Breast epithelium (tissue), 4 donors: Measurements from ENCODE around the gene CELA3B. TPM values are rescaled to one million over a fixed set of nuclear protein-coding genes. Genes with fewer than 3 reads are reported as not detected.

Source experiments
- DNase-seq, 2 donors: peaks; one replicate each; pipeline ENCODE4 v3.0.0-alpha.2; 2019; ENCODE audit warnings: low spot score in 2 of 2
- H3K27ac ChIP-seq, 2 donors: fragments of 200-600 bp; sonication (generic) in 1 of 2; one replicate each; pipeline ENCODE4 v1.5.1; 2016 to 2019; ENCODE audit warnings: mild to moderate bottlenecking in 1 of 2
- H3K27me3 ChIP-seq, 2 donors: fragments of 200-600 bp; sonication (generic) in 1 of 2; one replicate each; pipeline versions ENCODE4 v1.5.1 to v1.6.0; 2017 to 2019; ENCODE audit warnings: control low read depth in 1 of 2, mild to moderate bottlenecking in 1 of 2
- H3K36me3 ChIP-seq: fragments of 200-600 bp; one replicate; pipeline ENCODE4 v1.5.1; 2019
- H3K4me1 ChIP-seq, 2 donors: fragments of 200-600 bp; sonication (generic); one replicate each; pipeline ENCODE4 v1.5.1; 2016 to 2019; ENCODE audit warnings: control low read depth in 1 of 2
- H3K4me3 ChIP-seq, 3 donors: fragments of 200-600 bp; sonication (generic); 1 replicate in 2 of 3; 2 replicates in 1 of 3; pipeline ENCODE4 v1.5.1; 2016 to 2019; ENCODE audit warnings: mild to moderate bottlenecking in 3 of 3, moderate library complexity in 2 of 3
- H3K9me3 ChIP-seq, 2 donors: fragments of 200-600 bp; sonication (generic) in 1 of 2; one replicate each; pipeline ENCODE4 v1.5.1; 2016 to 2019; ENCODE audit warnings: control low read depth in 1 of 2
- CTCF ChIP-seq, 3 donors: fragments of 450-650 bp; IDR thresholded peaks; one replicate each; pipeline ENCODE4 v1.5.1; 2016 to 2017; ENCODE audit warnings: antibody characterized with exemption in 3 of 3, mild to moderate bottlenecking in 3 of 3, moderate library complexity in 3 of 3
- POLR2A ChIP-seq: fragments of 450-650 bp; IDR thresholded peaks from one replicate; pipeline ENCODE4 v1.6.1; 2016; ENCODE audit warnings: antibody characterized with exemption, mild to moderate bottlenecking, moderate library complexity
- POLR2AphosphoS5 ChIP-seq, 3 donors: sonication (generic); formaldehyde crosslinking; IDR thresholded peaks; one replicate each; pipeline ENCODE4 v1.6.1; 2017; ENCODE audit warnings: antibody characterized with exemption in 3 of 3
- intact Hi-C: fragments of 100-400 bp; cut with DNase I; formaldehyde crosslinking; loops from one replicate; pipeline ENCODE4 v1.15.1; 2023; ENCODE audit warnings: low total_unique reads
- total RNA-seq, 3 donors: library from RNA; depleted of rRNA; stranded (reverse); fragments of >200 nt; gene quantifications; one replicate each; pipeline ENCODE4 v1.1.0, GENCODE V29; 2016

Gene CELA3B
- total RNA-seq, 3 donors from 2014 or later = not detected

GRCh38 chr1:21937034-21937371, 39.8 kb upstream of the CELA3B start, which contains the start of gene HSPG2:
Gene HSPG2 (minus strand): TSS chr1:21937310. CDS start chr1:21937217, 93 bp downstream.
- TF ChIP-seq POLR2AphosphoS5 (IDR thresholded peaks at IDR 0.05) (no peak), POLR2A (no peak), CTCF (IDR thresholded peaks at IDR 0.05) (no peak)
- H3K36me3 ChIP-seq = no peaks in the 10 kb centered on the region
- peak within 1 kb of the TSS; percentile 72 to 91 (median 86) for H3K4me3 ChIP-seq
- DNase-seq = no peak
- H3K27me3 ChIP-seq = no peaks in the 10 kb centered on the region
- H3K27ac ChIP-seq = peak within 1 kb of the TSS; percentile 88 to 94
- intact Hi-C loops = no loop called here
- no peaks in the 10 kb centered on the region for H3K9me3 ChIP-seq
- peaks cover 29 to 32% of the 10 kb centered on the region in 2 donors for H3K4me1 ChIP-seq

GRCh38 chr1:21937372-21938121, 39.3 kb upstream of the CELA3B start:
- Histone ChIP-seq H3K27ac (peak overlapping the region; percentile 87 to 94), H3K9me3 (no peaks in the 10 kb centered on the region), H3K4me3 (peak overlapping the region; percentile 45 to 91 (median 72)), H3K36me3 (no peaks in the 10 kb centered on the region), H3K27me3 (no peaks in the 10 kb centered on the region), H3K4me1 (peaks cover 25 to 29% of the 10 kb centered on the region in 2 donors)
- DNase-seq = peak; percentile 75 to 82
- intact Hi-C loops = no loop called here
- TF ChIP-seq POLR2A (no peak), POLR2AphosphoS5 (IDR thresholded peaks at IDR 0.05) (peak in 2 of 3 donors; percentile 8 to 29), CTCF (IDR thresholded peaks at IDR 0.05) (no peak)

GRCh38 chr1:21938732-21939538, 37.9 kb upstream of the CELA3B start:
- intact Hi-C loops = no loop called here
- DNase-seq = peak in 1 of 2 donors; percentile 66
- Histone ChIP-seq H3K27ac (peak overlapping the region; percentile 87 to 94), H3K27me3 (no peaks in the 10 kb centered on the region), H3K9me3 (no peaks in the 10 kb centered on the region), H3K36me3 (no peaks in the 10 kb centered on the region), H3K4me3 (no peak overlapping the region), H3K4me1 (peaks cover 20 to 24% of the 10 kb centered on the region in 2 donors)
- TF ChIP-seq CTCF (IDR thresholded peaks at IDR 0.05) (no peak), POLR2AphosphoS5 (IDR thresholded peaks at IDR 0.05) (peak in 1 of 3 donors; percentile 17)

GRCh38 chr1:21939650-21940374, 37.0 kb upstream of the CELA3B start:
- no peak overlapping the region for H3K4me3 ChIP-seq
- H3K4me1 ChIP-seq = peaks cover 13 to 24% of the 10 kb centered on the region in 2 donors
- no peaks in the 10 kb centered on the region for H3K27me3 ChIP-seq
- DNase-seq = peak; percentile 83 to 86
- intact Hi-C loops = no loop called here
- H3K36me3 ChIP-seq = no peaks in the 10 kb centered on the region
- H3K27ac ChIP-seq = peak overlapping the region; percentile 87 to 94
- no peaks in the 10 kb centered on the region for H3K9me3 ChIP-seq
- peak; percentile 61 to 74 (median 64) for TF ChIP-seq POLR2AphosphoS5 (IDR thresholded peaks at IDR 0.05)
- peak; percentile 45 to 77 (median 57) for TF ChIP-seq CTCF (IDR thresholded peaks at IDR 0.05)
- TF ChIP-seq POLR2A = no peak
